HEK293 (cell line): ENCODE results near the gene LRSAM1.

Experiments used
- ATF2 ChIP-seq: fragments of 450-650 bp; formaldehyde crosslinking; IDR thresholded peaks from 2 replicates; pipeline ENCODE4 v1.5.1; 2016; ENCODE audit warnings: missing biosample characterization, missing genetic modification characterization, low read depth
- REPIN1 ChIP-seq: fragments of 450-650 bp; formaldehyde crosslinking; IDR thresholded peaks from 2 replicates; pipeline ENCODE4 v1.5.1; 2017; ENCODE audit warnings: missing biosample characterization, missing genetic modification characterization, low read depth
- TSHZ1 ChIP-seq: fragments of 450-650 bp; formaldehyde crosslinking; IDR thresholded peaks from 2 replicates; pipeline ENCODE4 v1.5.1; 2016; ENCODE audit warnings: missing biosample characterization, missing genetic modification characterization, borderline replicate concordance
- ZNF707 ChIP-seq: fragments of 450-650 bp; formaldehyde crosslinking; IDR thresholded peaks from 2 replicates; pipeline ENCODE4 v1.5.1; 2016; ENCODE audit warnings: missing biosample characterization, missing genetic modification characterization

GRCh38 chr9:127548352-127548881, 97.1 kb downstream of the LRSAM1 start:
- TF ChIP-seq TSHZ1 (tag by site-specific recombination) = no peak
- TF ChIP-seq ATF2 (tag by site-specific recombination) = no peak
- no peak for TF ChIP-seq ZNF707 (tag by site-specific recombination)
- no peak for TF ChIP-seq REPIN1 (tag by site-specific recombination)
